GM21390 (cell line): ENCODE results near the gene CHRNG.
"Not testable (repeated sequence)": the region's sequence is repeated elsewhere in the genome, so short reads cannot be mapped to it uniquely, and the experiment has no call there.

Experiments
- ATAC-seq: cut with Tn5 transposase; IDR thresholded peaks from one replicate; pipeline ENCODE4 v1.9.1; 2021; ENCODE audit not compliant: unreplicated experiment

Gene CHRNG

DNA sequence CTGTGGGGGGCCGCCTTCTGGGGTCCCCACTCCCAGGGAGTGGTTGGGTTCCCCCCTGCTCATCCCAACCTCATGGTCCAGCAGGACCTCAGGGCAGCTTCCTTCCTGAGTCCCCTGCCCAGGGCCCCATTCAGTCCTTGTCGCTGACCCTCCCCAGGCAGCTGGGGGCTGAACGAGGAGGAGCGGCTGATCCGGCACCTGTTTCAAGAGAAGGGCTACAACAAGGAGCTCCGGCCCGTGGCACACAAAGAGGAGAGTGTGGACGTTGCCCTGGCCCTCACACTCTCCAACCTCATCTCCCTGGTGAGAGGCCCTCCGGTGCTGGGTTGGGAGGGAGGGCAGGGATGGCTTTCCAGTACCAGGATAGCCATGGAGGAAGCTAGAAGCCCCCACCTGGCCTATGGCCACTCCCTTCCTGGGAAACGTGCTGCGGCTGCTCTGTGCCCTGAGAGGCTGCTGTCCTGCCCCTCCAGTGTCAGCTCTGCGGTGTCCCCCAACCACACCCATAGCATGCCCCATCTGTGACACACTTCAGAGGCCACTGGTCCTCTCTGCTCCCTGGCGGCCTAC is 13.0 kb upstream of the CHRNG start:
- ATAC-seq, result no peak

DNA sequence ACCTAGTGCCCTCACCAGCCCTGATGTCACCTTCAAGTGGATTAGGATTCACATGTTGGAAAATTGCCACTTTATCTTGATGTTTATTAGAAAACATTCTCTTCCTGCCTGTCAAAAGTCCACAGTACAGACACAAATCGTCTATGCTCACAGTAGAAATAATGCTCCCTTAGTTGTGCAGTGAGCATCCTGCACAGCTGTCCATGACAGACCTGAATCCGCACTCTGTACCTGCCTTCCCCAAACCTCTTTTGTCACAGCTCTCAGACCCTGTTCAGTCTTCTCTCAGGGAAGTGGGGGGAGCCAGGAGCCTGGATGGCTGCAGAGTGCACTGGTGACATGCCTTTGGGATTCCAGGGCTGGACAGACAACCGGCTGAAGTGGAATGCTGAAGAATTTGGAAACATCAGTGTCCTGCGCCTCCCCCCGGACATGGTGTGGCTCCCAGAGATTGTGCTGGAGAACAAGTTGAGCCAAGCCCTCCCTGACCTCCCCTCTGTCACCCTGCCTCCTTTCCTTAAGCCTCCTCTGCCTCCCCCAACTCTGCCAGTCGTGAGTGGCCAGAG is 11.5 kb upstream of the CHRNG start:
- ATAC-seq, result no peak

DNA sequence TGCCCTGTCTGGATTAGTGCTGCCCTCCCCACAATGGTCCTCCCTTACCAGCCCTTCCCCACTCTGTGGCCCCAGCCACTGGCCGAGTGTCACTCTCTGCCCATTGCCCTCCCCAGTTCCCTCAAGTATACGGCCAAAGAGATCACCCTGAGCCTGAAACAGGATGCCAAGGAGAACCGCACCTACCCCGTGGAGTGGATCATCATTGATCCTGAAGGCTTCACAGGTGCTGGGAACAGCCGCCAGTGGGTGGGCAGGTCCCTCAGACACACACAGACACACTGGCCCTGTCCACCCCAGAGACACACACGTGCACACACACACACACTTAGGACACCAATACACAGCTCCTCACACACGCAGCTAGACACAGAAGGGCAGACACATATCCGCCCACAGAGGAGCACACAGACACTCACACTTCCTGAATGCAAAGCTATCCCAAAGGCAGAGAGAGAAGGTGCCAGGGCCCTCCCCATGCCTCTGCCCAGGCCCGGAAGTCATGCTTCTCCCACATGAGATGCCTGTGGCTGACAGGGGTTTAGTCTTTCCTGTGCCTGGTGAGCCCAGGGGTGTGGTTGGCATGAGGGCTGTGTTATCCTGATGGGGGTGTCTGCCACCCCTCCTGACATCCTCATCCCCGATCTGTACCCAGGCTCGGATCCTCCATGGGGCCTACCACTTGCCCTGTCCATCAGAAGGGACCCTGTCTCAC is 10.6 kb upstream of the CHRNG start:
- ATAC-seq, result no peak

DNA sequence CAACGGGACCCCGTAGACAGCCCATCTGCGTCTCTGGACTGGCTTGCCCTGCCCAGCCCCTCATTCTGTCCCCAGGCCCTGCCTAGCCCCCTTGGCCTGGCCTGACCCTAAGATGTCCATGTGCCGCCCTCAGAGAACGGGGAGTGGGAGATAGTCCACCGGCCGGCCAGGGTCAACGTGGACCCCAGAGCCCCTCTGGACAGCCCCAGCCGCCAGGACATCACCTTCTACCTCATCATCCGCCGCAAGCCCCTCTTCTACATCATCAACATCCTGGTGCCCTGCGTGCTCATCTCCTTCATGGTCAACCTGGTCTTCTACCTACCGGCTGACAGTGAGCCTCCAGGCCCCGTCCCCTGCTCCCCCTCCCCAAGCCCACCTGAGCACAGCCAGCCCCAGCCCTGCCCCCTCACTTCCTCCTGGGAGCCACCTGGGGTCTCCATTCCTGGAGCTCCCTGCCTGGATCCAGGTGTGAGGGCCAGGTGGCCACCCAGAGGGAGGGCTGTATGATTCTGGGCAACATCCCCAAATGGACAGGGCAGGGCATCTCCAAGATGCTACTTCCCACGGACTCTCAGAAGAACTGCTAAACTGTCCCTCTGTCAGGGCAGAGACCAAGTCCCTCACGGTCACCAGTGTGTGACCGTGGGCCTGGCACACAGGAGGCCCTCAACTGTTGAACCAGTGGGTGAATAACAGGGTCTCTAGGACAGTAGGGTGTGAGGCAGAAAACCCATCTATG is 9.5 kb upstream of the CHRNG start:
- ATAC-seq, result no peak

DNA sequence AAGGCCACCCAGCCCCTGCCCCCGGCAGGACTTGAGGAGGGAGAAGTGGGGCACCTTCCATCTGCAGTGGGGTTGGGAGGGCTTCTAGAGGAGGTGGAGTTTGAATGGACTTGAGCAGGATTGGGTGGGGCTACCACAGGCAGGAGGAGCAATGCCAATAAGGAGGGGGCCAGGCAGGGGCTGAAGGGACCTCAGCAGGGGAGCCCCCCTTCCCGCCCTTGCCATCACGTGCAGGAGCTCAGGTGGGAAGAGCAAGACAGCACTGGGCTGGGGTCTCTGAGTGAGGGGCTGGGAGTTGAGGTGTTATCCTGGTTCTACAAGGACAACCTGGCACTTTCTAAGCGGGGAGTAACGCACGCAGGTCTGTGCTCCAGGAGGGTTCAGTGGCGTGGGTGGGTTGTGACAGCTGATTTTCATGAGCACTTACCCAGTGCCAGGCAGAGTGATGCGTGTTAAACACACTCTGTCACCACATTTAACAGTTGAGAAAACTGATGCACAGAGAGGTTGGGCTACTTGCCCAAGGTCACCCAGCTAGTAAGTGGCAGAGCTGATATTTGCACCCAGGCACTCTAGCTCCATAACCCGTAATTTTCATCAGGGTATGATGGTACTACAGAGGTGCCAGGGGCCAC is 8.7 kb upstream of the CHRNG start:
- no peak for ATAC-seq

DNA sequence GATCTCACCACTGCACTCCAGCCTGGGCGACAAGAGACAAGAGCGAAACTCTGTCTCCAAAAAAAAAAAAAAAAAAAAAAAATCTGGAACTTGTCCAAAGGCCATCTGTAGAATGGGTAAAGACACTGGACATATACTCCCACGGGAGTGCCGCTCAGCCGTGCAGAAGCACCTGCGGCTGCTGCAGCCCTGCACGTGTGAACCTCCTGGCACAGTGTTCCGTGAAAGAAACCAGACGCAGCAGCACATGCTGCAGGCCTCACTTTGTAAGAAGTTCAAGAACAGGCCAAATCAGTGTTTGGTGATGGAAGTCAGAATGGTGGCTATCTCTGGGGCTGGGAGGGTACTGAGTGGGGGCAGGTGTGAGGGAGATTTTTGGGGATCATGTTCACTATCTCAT is 7.1 kb upstream of the CHRNG start:
- ATAC-seq, result no peak

DNA sequence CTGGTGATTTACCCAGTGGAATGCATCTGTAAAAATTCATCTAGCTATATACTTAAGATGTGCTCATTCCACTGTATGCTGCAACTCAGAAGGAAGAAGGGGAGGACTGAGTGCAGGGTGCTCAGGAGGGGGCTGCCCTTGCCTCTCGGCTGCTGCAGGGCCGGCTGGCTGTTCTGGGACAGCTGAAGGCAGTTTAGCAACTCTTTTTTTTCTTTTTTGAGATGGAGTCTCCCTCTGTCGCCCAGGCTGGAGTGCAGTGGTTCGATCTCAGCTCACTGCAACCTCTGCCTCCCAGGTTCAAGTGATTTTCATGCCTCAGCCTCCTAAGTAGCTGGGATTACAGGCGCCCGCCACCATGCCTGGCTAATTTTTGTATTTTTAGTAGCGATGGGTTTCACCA is 6.7 kb upstream of the CHRNG start:
- ATAC-seq, result not testable (repeated sequence)

DNA sequence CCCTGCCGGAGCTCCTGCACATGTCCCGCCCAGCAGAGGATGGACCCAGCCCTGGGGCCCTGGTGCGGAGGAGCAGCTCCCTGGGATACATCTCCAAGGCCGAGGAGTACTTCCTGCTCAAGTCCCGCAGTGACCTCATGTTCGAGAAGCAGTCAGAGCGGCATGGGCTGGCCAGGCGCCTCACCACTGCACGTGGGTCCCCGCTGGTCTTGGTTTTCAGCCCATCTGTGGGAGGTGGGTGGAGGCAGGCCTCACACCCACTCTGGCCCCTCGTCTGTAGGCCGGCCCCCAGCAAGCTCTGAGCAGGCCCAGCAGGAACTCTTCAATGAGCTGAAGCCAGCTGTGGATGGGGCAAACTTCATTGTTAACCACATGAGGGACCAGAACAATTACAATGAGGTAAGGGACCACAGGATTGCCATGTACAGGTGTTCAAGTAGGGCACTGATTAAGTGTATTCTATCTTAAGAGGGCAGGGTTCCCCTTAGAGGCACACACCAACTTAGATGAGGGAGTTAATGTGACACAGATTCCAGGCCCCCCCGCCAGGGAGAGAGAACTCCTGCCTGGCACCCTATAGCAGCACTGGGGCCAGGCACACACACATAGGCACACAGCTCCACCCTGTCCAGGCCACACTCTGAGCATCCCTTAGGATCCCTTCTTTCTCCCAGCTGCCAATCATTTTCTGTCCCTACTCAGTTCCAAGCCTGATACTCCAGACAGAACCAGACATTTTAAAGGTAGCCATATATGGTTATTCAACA is 5.4 kb upstream of the CHRNG start:
- no peak for ATAC-seq

DNA sequence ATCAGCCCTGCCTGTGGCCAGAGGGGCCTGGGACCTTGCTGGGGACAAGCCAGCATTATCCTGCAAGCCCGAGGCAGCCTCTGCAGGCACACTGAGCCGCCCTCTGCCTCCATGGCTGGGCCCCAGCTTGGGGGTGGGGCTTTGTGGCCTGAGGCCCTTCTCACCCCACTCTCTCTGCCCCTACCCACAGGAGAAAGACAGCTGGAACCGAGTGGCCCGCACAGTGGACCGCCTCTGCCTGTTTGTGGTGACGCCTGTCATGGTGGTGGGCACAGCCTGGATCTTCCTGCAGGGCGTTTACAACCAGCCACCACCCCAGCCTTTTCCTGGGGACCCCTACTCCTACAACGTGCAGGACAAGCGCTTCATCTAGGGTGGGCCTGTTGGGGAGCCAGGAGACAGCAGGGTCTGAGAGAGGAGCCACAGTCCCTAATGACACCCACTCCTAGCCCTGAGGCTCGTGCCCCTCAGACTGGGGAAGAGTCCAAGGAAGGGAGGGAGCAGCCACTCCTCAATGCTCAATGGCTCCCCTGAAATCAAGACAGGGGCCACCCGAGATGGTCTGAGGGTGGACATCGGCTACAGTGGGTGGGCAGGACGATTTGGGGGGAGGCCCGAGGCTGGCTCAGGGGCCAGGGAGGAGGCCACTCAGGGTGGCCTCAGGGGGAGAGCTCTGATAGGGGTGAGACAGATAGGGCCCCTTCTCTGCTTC is 4.4 kb upstream of the CHRNG start:
- no peak for ATAC-seq

DNA sequence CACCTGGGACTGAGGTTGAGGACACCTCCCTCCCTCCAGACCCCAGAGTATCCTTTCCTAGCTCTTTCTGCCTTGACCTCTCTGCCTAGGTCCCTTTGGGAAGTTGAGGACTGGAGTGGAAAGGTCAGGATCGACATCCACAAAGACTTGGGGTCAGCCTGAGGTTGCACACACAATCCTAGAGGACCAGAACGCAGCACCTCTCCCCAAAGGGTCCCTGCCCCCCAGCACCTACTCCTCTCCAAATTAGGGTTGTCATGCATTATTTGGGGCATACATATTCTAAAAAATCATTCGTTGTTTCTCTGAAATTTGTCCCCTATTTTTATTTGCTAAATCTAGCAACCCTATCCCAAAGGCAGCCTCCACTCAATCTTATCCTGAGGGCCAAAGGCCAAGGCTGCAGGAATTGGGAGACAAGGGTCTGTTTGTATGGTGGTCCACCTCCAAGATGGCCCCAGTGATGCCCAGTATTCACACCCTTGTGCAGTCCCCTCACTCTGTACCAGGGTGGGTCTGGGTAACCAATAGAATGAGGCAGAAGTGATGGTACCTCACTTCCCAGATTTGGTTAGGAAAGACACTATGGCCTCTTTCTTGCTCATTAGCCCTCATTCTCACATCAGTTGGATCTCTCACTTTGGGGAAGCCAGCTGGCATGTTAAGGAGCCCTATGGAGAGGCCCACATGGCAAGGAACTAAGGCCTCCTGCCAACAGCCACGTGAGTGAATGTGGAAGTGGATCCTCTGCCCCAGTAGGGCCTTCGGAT is 3.5 kb upstream of the CHRNG start:
- no peak for ATAC-seq

DNA sequence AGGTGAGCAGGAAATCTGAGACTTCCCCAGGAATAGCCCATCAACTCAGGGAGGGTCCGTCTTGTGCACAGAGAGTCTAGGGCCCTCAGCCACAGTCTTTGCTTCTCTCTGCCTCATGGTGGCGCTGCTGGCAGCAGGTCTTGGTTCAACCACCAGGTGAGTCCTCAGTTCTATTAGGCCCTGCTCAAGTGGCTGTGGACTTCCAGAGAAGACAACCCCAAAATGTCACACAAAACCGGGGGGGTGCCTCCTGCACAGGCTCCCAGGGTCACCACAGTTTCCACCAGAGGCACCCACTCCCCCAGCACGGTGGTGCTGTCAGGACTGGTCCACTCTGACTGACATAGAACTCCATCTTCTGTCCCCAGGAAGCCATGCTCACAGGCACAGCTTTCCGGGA is 2.4 kb upstream of the CHRNG start:
- ATAC-seq, result no peak

DNA sequence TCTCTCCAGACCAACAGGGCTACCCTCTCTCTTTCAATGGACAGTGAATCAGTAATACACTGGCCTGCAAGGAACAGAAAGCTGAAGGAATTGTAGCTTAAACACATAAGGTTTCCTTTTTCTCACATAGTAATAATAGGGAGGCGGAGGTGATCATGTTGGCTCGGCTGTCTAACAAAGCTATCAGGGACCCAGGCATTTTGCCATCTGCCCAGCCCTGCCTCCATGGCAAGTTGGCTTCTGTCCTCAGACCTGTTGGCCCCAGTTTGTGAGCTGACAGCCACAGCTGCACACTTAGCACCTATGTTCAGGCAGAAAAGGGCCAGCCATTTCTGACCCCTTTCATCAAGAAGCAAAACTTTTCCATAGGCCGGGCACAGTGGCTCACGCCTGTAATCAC is 2.0 kb upstream of the CHRNG start:
- ATAC-seq, result no peak

DNA sequence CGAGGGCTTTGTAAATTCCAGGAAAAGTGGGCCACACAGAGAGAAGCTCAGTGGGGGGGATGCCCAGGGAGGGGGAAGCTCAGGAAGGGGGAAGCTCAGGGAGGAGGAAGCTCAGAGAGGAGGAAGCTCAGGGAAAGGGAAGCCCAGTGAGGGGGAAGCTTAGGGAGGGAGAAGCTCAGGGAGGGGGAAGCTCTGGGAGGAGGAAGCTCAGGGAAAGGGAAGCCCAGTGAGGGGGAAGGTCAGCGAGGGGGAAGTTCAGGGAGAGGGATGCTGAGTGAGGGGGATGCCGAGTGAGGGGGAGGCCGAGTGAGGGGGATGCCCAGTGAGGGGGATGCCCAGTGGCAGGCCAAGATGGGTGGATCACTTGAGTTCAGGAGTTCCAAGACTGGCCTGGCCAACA is 821 bp upstream of the CHRNG start:
- no peak for ATAC-seq

DNA sequence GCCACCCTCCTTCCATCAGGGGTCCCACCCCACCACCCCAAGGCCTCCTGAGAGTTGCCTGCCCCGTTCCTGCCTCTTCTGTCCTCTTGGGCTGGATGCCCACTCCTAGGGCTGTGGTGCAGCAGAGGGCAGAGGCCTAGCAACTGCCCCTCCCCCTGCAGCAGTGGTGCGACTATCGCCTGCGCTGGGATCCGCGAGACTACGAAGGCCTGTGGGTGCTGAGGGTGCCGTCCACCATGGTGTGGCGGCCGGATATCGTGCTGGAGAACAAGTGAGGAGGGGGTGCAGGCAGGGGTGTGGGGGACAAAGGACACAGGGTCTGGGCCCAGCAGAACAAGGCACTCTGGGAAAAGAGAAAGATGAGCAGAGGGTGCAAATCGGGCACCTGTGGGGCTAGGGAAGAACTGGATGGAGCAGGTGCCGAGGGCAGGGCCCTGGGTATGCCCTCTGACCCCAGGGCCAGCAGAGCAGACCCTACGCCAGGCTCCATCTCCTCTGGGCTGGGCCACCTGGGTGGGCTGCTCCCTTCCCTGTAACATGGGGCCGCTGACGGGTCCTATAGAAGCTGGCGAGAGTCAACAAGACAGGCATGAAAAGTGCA is 1.0 kb downstream of the CHRNG start:
- ATAC-seq, result no peak

DNA sequence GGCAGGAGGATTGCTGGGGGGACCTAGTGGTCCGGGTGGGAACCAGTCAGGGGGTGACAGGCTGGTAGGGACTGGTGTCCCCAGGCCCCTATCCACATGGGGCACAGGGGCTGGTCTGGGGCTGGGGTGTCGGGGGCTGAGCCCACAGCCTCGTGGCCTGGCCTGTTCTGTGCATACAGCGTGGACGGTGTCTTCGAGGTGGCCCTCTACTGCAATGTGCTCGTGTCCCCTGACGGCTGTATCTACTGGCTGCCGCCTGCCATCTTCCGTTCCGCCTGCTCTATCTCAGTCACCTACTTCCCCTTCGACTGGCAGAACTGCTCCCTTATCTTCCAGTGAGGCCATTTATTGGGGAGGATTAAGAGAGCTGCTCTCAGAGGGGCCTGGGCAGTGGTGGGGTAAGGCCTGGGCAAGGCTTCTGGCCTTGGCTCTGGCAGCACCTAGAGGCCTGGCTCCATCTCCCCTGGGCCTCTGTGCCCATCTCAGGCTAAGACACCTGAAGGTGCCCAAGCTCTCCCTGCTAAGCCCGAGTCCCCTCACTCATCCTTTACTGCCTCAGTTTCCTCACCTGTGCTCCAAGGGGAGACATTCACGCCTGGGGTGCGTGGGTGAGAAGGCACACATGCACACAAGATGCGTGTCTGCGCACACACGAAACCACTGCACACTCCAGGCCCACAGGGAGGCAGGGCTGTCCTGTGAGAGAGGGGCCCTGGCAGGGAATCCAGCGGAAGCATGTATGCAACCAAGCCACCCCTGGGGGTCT is 1.9 kb downstream of the CHRNG start:
- no peak for ATAC-seq

DNA sequence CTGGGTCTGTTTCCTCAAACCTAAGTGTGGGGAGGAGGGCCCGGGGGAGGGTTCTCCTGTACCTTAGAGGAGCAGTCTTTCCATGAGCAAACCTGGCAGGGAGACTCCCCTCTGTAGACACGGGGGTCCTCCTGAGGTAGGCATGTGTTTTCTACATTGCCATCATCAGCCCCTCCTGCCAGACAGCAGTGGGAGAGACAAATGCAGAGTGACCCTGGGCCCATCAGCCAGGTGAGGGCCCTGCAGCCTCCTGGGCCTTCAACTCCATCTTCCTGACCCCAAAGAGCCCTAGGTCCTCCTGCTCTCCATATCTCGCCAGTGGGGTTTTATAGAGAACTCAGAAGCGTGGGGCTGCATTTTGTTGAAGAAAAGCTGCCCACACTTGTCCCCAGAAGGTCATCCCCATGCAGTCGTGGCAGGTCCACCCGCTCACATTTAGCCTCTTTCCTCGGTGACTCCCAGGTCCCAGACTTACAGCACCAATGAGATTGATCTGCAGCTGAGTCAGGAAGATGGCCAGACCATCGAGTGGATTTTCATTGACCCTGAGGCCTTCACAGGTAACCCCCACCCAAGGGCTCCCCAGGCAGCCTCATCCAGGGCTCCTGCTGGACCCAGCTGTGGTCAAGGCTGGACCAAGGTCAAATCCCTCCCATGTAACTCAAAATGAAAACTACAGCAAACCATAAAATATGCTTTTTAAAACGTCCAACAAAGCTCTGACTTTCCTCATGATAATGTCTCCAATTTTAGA is 2.6 kb downstream of the CHRNG start:
- no peak for ATAC-seq

DNA sequence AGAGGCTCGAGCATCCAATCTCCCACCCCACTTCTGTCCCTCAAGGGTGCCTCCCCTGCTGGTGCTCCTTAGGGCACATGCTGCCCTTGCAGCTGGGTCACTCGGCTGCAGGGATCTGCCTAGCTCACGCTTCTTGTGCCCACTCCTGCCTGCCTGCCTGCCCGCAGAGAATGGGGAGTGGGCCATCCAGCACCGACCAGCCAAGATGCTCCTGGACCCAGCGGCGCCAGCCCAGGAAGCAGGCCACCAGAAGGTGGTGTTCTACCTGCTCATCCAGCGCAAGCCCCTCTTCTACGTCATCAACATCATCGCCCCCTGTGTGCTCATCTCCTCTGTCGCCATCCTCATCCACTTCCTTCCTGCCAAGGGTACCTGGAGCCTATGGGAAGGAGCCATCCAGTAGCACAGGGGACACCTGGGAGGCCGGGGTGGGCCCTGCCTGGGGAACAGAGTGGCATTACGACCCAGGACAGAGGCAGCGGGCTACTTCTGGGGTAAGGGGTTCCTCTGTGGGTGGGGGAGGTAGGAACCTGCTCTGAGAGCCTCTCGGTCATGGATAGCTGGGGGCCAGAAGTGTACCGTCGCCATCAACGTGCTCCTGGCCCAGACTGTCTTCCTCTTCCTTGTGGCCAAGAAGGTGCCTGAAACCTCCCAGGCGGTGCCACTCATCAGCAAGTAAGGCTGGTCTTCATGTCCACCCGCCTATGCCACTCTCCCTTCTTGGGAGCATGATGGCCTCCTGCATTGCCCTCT is 3.4 kb downstream of the CHRNG start:
- no peak for ATAC-seq
